Right lobe of liver (tissue), 6 donors: ENCODE results near the gene LIN28B. TPM values are rescaled to one million over a fixed set of nuclear protein-coding genes. Genes with fewer than 3 reads are reported as not detected.

Source experiments
- ATAC-seq, 4 donors: fragments of 200-7000 bp; cut with Tn5 transposase; one replicate each; pipeline ENCODE4 v1.9.1; 2020; ENCODE audit warnings: mild to moderate bottlenecking in 4 of 4, moderate library complexity in 4 of 4
- DNase-seq, 3 donors: peaks; one replicate each; pipeline ENCODE4 v3.0.0-alpha.2; 2020
- H3K27ac ChIP-seq, 3 donors: fragments of 200-600 bp; one replicate each; pipeline ENCODE4 v1.8.0; 2022
- H3K27me3 ChIP-seq, 2 donors: fragments of 200-600 bp; one replicate each; pipeline ENCODE4 v1.8.0; 2022
- H3K36me3 ChIP-seq, 4 donors: fragments of 200-600 bp; sonication (generic) in 1 of 4; one replicate each; pipeline versions ENCODE4 v1.5.1 to v1.8.0; 2017 to 2022; ENCODE audit warnings: control low read depth in 1 of 4
- H3K4me1 ChIP-seq, 4 donors: fragments of 200-600 bp; sonication (generic) in 1 of 4; one replicate each; pipeline versions ENCODE4 v1.5.1 to v1.8.0; 2017 to 2022; ENCODE audit warnings: control low read depth in 1 of 4
- H3K4me3 ChIP-seq, 3 donors: fragments of 200-600 bp; one replicate each; pipeline ENCODE4 v1.8.0; 2022
- H3K9me3 ChIP-seq, 4 donors: fragments of 200-600 bp; sonication (generic) in 1 of 4; one replicate each; pipeline versions ENCODE4 v1.5.1 to v1.8.0; 2017 to 2022; ENCODE audit warnings: control low read depth in 1 of 4
- POLR2A ChIP-seq: fragments of 450-650 bp; IDR thresholded peaks from one replicate; pipeline ENCODE4 v1.6.1; 2017; ENCODE audit warnings: antibody characterized with exemption, mild to moderate bottlenecking
- WGBS: methylation state at CpG from one replicate; pipeline ENCODE4 v1.1.6; 2018; ENCODE audit warnings: low coverage, low lambda C conversion rate; ENCODE audit not compliant: insufficient coverage; ENCODE audit errors: missing lambda C conversion rate; 5-methylcytosine and 5-hydroxymethylcytosine counted together
- intact Hi-C, 2 donors: fragments of 100-400 bp; cut with DNase I; formaldehyde crosslinking; loops; one replicate each; pipeline versions ENCODE4 v1.11.2 to v1.14.1; 2022
- total RNA-seq, 6 experiments: library from RNA; depleted of rRNA in 2 of 6; stranded (reverse); fragments of >200 nt in 2 of 6; fragmentation: NEBNext Ultra II Directional in 3 of 6; extraction: Animal tissue kit (Norgen Biotek cat#: 25700) in 3 of 6; gene quantifications; one replicate each; pipeline versions ENCODE4 v1.1.0 to v1.2.4, GENCODE V29; 2016 to 2023
- TF ChIP-seq, protein P1 (sequence below), 4 donors: fragments of 200-600 bp in 3 of 4; fragments of 450-650 bp in 1 of 4; IDR thresholded peaks; one replicate each; pipeline versions ENCODE4 v1.5.1 to v1.8.0; 2016 to 2022; ENCODE audit warnings: antibody characterized with exemption in 4 of 4, mild to moderate bottlenecking in 2 of 4
- donor health status: DM: no; HTN: yes; CAD: no.
- donor health status: DM: no; HTN: no; CAD: no.
- donor health status: DM: no; HTN: no; CAD: no.
- donor health status: DM: no; HTN: yes; CAD: no.
- donor health status: DM: no; HTN: yes; CAD: no.

The LIN28B gene
- total RNA-seq, 6 experiments from 2014 or later = not detected

- peaks cover 0 to 4% of the 10 kb centered on the region in 2 donors for H3K27me3 ChIP-seq
- no peak overlapping the region for H3K27ac ChIP-seq
- no peaks in the 10 kb centered on the region for H3K4me1 ChIP-seq
- no peak overlapping the region for H3K4me3 ChIP-seq
- DNase-seq (no peak), ATAC-seq (no peak)
- WGBS = 50% methylated on average over 2 of the region's 2 CpGs
- H3K9me3 ChIP-seq = no peaks in the 10 kb centered on the region
- H3K36me3 ChIP-seq = no peaks in the 10 kb centered on the region
- intact Hi-C loops = no loop called here
- no peak for TF ChIP-seq POLR2A
These were observed 81.4 kb downstream of the LIN28B start for GRCh38 chr6:105038259-105038658.

DNA sequence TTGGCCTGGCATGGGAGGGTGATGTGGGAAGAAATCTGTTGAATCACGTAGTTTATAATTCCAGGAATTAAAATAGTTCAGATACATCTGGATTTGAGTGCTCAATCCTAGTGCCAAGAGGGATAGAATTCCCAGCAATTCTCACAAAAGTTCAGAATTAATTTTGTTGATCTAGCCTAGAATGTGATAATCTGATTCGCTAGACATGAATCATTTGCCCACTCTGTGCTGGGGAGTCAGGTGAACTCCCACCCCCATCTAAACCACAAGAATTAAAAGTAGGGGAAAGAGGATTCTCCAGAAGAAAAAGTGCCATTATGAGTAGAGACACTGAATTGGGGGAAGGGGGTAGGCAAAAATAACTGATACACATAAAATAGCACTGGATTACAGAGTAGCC lies 85.0 kb downstream of the LIN28B start:
- Histone ChIP-seq H3K27me3 (no peaks in the 10 kb centered on the region), H3K9me3 (no peaks in the 10 kb centered on the region), H3K36me3 (no peaks in the 10 kb centered on the region), H3K27ac (no peak overlapping the region), H3K4me3 (no peak overlapping the region), H3K4me1 (no peaks in the 10 kb centered on the region)
- no peak for ATAC-seq
- DNase-seq = no peak
- no peak for TF ChIP-seq POLR2A
- TF ChIP-seq, protein P1, sequence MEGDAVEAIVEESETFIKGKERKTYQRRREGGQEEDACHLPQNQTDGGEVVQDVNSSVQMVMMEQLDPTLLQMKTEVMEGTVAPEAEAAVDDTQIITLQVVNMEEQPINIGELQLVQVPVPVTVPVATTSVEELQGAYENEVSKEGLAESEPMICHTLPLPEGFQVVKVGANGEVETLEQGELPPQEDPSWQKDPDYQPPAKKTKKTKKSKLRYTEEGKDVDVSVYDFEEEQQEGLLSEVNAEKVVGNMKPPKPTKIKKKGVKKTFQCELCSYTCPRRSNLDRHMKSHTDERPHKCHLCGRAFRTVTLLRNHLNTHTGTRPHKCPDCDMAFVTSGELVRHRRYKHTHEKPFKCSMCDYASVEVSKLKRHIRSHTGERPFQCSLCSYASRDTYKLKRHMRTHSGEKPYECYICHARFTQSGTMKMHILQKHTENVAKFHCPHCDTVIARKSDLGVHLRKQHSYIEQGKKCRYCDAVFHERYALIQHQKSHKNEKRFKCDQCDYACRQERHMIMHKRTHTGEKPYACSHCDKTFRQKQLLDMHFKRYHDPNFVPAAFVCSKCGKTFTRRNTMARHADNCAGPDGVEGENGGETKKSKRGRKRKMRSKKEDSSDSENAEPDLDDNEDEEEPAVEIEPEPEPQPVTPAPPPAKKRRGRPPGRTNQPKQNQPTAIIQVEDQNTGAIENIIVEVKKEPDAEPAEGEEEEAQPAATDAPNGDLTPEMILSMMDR (IDR thresholded peaks at IDR 0.05) = no peak
- intact Hi-C loops = no loop called here
- WGBS = 62% methylated on average over 2 of the region's 2 CpGs

GRCh38 chr6:105042648-105043047 lies 85.7 kb downstream of the LIN28B start:
- intact Hi-C loops = no loop called here
- TF ChIP-seq POLR2A = no peak
- TF ChIP-seq, protein P1 (IDR thresholded peaks at IDR 0.05) = no peak

GRCh38 chr6:105043979-105044378 lies 87.1 kb downstream of the LIN28B start:
- Histone ChIP-seq H3K9me3 (no peaks in the 10 kb centered on the region), H3K27me3 (no peaks in the 10 kb centered on the region), H3K36me3 (no peaks in the 10 kb centered on the region), H3K4me1 (no peaks in the 10 kb centered on the region), H3K27ac (no peak overlapping the region), H3K4me3 (no peak overlapping the region)
- TF ChIP-seq, protein P1 (IDR thresholded peaks at IDR 0.05) = no peak
- no peak for TF ChIP-seq POLR2A
- intact Hi-C loops = no loop called here
- ATAC-seq = no peak
- no peak for DNase-seq
- 82% methylated on average over 2 of the region's 2 CpGs for WGBS

More at GRCh38 chr6:105042648-105043047, 85.7 kb downstream of the LIN28B start:
- no peak for DNase-seq
- Histone ChIP-seq H3K27ac (no peak overlapping the region), H3K4me3 (no peak overlapping the region), H3K4me1 (no peaks in the 10 kb centered on the region), H3K9me3 (no peaks in the 10 kb centered on the region), H3K27me3 (no peaks in the 10 kb centered on the region), H3K36me3 (no peaks in the 10 kb centered on the region)
- ATAC-seq = no peak

DNA sequence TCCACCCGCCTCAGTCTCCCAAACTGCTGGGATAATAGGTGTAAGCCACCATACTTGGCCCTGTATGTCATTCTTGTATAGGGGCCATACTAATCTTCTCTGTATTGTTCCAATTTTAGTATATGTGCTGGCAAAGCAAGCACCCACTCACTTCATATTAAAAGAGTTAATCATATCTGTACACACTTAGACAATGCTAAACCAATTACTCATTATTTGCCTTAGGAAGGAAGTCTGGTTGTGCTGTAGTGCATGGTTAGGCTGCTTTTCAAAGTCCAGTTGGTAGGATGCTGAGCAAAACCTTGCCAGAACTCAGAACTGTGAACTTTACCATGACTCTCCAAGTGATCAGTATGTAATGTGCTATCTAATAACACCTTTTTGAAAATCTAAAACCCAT lies 88.6 kb downstream of the LIN28B start:
- intact Hi-C loops = no loop called here
- TF ChIP-seq, protein P1 (IDR thresholded peaks at IDR 0.05) = no peak
- TF ChIP-seq POLR2A = no peak
- Histone ChIP-seq H3K4me3 (no peak overlapping the region), H3K9me3 (no peaks in the 10 kb centered on the region), H3K27ac (no peak overlapping the region), H3K27me3 (no peaks in the 10 kb centered on the region), H3K36me3 (no peaks in the 10 kb centered on the region), H3K4me1 (no peaks in the 10 kb centered on the region)
- WGBS = no CpG with 5 or more reads among the region's 1 CpG
- no peak for DNase-seq
- no peak for ATAC-seq
